ENCODE measurements around the gene OAF.

Gene OAF

DNA sequence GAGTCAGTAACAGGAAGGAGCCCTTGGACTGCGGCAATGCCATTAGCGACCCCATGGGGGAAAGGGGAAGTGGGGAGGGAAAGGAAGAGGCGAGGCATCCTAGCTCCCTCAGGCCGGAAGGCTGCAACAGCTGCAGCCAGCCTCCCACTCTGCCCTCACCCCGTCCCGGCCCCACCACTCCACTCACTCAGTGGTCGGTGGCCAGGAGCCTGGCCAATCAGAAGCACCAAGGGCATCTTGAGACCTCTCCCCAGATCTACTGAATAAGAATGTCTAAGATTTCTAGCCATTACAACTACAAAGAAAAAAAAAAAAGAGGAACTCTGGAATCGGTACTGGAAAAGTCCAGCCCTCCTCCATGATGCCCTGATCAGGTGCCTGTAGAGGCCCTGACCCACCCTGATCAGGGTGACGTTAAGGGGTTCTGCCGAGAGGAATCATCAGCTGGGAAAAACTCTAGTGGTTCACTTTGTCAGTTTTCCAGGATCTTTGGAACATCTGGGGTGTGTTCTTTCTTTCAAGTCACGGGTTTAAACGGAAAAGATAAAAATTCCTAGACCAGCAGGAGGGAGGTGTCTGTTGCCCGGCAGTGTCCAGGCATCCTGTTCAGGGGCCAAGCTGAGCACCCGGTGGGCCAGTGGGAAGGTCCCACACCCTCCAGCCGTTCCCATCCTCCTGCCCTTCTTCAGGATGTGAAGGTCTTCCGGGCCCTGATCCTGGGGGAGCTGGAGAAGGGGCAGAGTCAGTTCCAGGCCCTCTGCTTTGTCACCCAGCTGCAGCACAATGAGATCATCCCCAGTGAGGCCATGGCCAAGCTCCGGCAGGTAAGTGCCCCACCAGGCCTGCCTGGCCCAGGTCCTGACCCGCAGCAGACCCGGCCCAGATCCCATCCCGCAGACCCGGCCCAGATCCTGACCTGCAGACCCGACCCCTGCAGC lies 14.4 kb downstream of the OAF start:
- no peak for DNase-seq

DNA sequence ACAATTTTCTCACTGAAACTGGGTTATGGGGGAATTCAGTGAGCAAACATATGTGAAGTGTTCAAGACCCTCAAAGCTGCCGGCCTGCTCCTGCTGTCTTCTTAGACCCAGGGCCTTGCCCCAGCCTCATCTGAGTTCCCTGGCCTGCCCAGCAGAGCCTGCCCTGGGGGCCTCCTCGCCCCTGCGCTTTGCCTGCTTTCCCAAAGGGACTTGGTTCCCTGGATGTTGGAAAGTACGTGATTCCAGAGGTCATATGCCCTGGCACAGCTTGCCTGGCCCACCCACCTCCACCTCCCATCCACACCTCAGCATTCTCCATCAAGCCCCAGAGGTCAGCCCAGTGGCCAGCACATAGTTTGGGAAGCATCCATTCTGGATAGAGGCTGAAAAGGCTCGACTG lies 15.4 kb downstream of the OAF start:
- DNase-seq, result no peak

DNA sequence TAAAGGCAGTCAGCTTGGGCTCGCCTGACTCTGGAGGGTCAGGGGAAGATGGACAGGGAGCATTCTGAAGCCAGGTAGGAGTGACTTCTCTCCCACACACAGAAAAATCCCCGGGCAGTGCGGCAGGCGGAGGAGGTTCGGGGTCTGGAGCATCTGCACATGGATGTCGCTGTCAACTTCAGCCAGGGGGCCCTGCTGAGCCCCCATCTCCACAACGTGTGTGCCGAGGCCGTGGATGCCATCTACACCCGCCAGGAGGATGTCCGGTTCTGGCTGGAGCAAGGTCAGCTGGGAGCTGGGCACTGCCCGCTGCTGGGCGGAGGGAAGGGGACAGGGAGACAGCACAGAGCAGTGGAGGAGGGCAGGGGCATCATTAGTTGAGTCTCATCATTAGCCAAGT lies 15.9 kb downstream of the OAF start:
- no peak for DNase-seq

DNA sequence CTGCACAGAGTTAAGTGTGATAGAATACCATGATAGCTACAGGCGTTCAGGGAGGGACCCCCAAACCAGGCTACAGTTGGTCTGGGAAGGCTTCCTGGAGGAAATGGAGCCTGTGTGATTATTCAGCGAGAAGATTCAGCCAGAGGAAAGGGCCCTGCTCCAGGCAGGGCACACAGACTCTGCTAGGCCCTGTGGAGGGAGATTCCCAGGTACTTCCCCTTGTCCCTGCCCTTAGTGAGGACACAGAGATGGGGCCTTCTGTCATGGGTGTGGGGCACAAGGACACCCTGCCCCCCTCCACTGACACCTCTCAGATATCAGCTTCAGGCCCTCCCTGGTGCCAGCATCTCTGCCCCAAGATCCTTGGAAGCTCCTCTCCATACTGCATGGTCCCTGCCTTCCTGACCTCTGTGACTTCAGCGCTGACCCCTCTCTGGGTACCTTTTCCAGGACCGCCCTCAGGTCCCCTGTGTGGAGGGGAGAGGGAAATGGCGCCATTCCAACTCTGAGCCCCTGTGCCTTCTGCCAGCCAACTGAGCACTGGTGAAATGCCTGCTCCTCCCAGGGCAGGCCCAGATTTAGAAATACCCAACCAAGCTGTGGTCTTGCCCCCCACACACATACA lies 16.5 kb downstream of the OAF start:
- no peak for DNase-seq

DNA sequence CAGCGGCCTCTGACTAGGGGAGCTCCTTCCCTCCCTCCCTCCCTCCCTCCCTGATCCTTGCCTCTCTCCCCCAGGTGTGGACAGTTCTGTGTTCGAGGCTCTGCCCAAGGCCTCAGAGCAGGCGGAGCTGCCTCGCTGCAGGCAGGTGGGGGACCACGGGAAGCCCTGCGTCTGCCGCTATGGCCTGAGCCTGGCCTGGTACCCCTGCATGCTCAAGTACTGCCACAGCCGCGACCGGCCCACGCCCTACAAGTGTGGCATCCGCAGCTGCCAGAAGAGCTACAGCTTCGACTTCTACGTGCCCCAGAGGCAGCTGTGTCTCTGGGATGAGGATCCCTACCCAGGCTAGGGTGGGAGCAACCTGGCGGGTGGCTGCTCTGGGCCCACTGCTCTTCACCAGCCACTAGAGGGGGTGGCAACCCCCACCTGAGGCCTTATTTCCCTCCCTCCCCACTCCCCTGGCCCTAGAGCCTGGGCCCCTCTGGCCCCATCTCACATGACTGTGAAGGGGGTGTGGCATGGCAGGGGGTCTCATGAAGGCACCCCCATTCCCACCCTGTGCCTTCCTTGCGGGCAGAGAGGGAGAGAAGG lies 18.1 kb downstream of the OAF start:
- DNase-seq, result no peak

DNA sequence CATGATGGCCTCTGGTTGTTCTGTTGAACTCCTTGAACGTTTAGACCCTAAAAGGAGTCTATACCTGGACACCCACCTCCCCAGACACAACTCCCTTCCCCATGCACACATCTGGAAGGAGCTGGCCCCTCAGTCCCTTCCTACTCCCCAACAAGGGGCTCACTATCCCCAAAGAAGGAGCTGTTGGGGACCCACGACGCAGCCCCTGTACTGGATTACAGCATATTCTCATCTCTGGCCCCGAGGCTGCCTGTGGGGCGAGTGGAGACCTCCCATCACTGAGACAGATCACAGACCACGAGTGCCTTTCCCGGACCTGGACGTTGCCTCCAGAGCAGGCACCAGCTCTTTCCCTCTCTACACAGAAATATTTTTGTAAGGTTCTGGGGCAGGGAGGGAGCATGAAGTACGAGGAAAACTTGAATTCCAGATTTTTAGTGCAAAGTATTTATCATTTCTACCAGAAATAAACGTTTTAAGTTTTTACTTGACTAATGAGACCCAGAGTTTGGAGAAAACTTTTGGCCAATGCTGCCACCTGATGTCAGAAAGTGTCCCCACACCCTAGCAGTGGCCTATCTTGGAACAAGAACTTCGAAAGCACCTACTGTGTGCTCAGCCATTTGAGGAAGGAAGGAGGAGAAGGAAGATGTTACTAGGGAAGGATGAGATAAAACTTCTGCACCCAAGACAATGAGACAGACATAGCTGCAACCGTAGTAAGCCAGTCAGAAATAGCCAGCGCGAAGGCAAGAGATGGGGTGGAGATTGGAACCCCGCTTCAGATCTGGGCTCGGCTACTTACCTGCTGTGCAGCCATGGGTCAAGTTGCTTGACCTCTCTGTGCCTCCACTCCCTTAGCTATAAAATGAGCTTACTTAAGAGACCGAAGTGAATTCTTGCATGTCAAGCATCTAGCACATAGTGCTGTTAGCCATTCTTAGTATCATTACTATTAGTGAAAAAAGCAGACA lies 18.9 kb downstream of the OAF start:
- DNase-seq, result no peak

DNA sequence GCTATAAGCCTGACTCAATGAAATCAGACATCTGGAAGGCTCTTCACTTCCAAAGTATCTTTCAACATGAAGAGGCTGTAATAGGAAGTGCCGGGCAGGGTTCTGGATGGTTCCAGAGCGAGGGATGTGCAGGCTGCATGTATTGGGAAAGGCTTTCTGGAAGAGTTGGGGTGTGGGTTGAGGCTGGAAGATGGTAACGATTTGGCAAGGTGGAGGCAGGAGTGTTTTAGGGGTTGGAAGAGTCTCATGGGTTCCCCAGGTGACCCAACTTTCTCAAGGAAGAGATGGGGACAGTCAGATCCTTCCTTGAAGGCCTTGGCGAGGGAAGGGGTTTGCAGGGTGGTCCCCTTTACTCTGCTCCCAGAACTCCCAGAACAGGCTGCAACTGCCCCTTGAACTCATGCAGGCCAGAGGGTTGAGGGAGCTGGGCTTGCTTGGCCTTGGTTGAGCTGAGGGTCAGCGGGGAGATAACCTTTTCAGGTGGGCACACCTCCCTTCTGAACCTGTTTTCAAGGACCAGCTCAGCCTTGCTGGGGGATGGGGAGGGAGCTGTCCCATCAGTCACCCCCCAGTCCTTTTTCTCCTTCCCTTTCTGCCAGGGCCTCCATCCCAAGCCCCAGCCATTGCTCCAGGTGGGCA lies 19.7 kb downstream of the OAF start:
- no peak for DNase-seq

DNA sequence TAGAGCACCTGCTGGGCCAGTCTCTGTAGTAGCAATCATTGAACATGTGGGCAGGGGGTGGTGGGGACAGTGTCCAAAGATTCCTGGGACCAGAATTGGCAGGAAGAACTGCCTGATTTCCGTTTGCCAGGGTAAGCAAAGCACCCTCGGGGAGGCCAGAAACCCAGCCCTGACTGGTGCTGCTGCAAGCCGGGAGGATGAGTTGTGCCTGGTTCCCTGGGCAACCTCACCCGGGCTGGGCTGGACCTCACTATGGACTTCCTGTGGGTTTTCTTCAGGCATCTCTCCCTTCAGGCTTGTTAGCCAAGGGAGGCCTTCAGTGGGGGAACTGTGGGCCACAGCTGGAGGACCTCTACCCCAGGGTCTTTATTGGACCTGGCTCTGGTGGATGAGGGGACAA lies 21.1 kb downstream of the OAF start:
- DNase-seq, result no peak

DNA sequence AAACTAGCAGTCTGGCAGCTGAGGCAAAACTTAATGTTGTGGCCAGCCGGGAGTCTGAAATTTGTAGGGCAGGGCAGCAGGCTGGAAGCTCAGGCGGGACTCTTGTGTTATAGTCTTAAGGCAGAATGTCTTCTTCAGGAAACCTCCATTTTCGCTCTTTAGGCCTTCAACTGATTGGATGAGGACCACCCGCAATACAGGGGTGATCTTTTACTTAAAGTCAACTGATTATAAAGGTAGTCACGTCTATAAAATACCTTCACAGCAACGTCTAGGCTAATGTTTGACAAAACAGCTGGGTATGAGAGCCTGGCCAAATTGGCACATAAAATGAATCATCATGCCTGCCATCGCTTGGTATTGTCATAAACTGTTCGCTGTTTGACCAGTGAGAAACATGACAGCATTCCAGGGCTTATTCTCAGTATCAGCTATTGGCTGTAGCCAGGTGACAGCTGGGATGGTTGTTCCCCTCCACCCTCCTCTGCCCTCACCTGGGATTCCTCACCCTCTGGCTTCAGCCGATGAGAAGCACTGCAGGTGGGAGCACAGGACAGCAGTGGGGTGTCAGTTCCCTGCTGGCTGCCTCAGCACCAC lies 22.5 kb downstream of the OAF start:
- no peak for DNase-seq

DNA sequence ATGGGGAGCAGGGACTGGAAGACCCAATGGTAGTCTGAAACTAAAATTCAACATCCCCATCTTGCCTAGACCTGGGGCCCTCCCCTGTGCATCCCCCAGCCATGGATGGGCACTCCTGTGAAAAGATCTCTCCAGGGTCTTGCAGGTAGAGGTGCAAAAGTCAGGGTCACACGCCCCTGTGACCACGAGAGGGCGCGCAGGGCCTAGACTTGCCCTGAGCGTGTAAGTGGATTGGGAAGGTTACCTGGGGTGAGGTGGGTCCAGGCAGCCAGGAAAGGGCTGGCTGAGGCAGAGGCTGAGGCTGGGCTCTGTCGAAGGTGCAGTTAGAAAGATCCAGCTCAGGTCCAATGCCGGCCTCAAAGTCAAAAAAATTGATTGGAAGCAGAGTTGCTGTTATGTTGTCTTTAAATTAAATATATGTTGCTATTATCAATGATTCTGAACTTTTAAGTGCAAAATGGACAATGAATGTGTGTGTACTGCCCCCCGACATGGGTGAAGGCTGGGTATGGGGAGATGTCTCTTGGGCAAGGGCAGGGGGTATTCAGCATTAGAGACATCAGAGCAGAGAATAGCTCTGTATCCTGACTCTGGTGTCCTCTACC lies 24.3 kb downstream of the OAF start:
- peak; percentile 32 for DNase-seq

DNA sequence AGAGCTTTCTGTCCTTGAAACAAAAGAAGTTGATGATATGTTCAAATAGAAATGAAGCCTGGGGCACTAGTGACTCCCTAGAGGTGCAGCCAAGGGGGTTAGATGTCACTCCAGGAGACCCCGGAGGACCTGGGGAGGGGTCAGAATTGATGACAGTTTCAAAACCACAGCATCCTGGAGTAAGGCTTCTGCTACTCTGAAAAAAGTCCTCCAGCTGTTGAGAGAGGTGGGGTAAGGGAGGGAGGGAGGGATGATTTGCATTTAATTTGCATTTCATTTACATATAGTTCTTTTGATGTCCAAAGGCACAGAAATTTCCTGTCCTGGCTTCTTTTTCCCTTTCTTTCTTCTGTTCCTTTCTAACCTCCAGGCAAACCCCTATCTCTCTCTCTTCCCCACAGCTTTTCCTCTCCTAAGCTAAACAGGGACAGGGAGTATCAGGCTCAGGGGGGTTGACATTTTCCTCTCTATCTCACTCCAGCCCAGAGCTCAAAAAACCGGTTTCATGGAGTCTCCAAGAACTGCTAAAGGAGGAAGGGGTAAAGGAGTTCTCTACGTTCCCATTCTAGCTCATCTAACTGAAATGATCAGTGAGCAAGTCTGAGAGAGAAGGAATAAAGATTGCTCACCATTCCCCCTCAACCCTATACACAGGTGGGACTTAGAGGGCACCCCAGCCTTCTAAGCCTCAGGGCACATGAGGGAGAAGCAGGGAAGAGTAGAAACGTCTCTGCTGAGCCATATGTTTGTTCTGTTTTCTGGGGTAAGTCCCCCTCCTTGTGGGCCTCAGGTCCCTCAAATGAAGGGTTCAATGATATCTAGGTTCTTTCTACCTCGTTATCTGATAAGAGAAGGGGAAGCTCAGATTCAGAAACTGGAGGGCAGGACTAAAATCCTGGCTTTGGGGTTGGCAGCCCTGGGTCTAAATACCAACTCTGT lies 25.6 kb downstream of the OAF start:
- DNase-seq, result no peak

DNA sequence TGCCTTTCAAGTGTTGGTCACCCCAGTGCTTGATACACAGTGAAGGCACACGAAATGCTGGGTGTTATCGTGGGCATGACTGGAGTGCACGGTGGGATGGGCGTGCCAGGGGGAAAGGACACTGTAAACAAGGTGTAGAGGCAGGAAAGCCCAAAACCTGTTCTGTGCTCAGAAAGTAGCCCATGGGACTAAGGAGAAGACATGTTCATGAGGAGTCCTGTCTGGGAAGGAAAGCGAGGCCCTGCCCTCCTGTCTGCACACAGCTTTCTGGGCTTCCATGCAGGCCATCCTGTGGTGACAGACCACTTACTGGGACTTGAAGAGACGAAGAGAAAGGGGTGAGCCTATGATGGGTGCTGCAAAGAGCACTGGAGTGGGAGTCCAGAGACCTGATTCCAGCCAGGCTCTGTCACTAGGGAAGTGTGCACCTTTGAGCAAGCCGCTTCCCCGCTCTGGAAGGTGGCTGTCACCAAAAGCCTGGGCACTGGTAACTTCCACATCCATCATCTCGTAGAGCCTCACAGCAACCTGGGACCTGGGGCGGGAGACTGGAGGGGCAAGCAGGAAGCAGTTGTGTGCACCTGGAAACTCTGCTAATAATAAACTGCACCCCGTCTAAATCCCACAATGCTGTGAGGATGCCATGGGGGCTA lies 28.3 kb downstream of the OAF start:
- no peak for DNase-seq

DNA sequence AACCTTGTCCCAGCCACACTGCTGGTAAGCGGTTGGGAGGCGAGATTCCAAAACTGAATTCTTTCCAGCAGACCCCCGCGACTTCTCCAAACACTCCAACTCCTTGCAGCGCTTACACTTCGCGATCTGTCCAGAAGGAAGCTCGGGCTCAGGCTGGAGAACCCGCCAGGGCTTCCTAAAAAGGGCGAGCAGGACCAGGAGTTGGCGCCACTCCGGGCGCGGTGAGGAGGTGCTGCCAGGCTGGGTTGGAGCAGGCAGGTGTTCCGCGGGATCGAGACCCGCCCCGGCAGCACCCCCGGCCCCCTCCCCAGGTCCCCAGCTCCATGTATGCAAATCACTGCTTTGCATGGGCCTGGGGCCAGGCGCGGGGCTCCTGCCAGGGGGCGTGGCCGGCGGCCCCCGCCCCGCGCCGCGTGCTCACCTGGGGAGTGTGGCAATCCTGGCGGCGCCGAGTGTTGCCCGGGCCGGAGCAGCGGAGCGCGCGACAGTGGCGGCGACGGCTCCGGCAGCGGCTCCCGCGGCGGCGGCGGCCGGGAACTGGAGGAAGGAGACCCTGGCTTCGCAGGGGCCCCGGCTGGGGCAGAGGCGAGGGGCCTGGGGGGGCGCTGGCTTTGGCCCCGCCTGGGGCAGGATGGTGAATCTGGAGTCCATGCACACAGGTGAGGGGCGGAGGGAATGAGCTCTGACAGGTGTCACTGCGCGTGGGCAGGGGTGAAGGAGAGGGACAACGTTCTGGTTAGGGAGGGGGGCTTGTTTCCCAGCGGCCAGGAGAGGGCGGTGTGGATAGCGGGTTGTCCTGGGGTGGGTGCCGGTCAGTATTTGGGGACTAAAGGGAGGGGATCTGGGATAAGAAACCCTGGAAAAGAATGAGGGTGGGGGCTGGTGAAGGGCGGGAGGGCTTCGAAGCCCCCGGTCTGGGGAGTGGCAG lies 29.1 kb downstream of the OAF start, which contains the start of gene POU2F3:
TSS of gene POU2F3 (plus strand) at position 428 of the 928 bp plus-strand sequence. CDS start at position 632, 204 bp downstream.
- DNase-seq, result no peak

DNA sequence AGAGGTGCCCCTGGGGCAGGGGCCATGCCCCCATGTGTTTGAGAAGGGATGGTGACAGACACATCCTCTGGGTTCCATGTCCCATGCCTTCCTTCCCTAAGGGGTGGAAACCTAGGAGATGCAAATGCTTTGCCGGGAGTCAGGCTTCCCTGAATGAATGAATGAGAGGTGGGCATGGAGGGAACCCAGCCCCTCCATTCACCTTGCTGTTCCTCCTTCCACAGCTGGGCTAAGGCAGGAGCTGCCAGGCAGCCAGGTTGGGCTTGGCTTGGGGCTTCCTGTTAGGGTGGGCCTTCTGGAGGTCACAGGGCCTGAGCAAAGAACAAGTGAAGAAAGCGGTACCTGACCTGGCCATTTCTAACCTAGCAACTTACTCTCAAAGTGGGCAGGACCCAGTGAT lies 30.0 kb downstream of the OAF start:
- no peak for DNase-seq

DNA sequence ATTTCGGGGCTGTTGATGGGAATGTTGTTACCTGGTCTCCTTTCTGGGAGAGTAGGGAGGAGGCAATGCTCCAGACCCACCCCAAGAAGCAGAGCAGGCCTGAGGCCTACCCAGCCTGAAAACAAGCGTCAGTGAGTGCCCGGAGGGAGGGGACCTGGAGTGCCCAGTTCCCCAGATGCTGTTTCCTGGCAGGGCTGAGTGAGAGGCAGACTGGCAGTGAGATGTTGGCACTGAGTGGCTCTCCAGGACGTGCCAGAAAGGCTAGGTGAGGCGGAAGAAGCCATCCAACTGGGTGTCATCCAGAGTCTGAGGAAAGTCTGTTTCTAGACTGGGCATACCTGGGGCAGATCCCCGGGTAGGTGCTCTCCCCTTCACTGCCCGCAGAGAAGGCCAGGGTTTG lies 30.4 kb downstream of the OAF start:
- DNase-seq, result no peak

DNA sequence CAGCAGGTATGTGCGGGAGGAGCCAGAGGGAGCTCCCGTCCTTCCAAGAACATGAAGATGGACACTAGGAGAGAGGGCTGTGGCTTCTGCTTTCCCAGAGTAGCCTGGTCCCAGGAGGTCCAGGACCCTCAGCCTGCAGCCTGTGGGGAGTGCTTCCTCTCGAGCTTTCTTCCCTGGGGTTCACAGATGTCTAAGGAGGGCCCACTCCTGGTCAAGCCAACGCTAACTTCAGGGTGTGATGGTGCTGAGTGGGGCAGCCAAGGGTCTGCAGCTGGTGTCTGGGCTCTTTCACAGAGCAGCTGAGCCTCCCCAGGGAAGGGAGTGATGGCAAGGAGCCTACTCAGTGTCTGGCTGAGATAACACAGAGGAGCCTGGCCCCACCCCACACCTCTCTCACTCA lies 32.4 kb downstream of the OAF start:
- DNase-seq, result no peak

DNA sequence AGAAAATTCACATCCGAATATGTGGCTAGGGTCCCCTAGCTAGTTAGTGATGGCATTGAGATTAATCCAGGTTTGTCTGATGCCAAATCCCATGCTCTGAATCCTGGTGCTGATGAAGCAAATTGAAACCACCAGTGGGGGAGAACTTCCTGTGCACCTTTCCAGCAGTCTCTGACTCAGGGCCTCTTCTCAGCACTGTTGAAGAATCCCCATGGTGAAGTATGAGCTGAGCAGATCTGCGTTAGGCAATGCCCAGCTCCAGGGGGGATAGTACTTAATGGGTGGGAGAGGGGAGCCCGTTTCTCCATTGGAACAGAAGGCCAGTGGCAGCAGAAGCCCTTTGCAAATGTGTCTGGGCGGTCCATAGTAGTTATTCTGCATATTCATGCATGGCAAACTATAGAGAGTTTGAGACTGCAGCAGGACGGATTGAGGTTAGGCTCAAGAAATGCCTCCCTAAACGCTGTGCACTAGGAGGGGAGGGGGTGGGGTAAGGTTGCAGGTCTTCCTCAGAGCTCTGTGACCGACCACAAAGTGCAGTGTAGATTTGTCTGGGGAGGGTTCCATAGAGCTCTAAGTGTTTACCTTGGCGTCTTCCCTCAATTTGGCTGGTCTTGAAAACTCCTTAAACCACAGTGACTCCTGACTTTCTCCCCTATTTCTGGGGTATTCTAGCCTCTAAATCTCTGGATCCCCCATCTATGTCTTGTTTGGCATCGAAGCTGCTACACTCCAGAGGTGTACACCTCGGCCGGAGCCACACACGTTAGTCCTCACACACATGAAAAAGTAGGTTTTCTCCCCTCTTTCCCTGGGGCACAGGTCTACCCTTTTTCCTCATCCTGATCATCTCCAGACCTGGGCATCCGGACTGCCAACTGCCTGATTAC lies 33.9 kb downstream of the OAF start:
- DNase-seq, result no peak

Measured in activated T-cell treated with anti-CD3 and anti-CD28 coated beads for 4 hours (primary cell).